ENCODE data around the gene DMWD.

Gene DMWD

GRCh38 chr19:45780448-45781213 is 12.0 kb downstream of the DMWD start:
- H3K4me3 ChIP-seq (ENCODE audit: low read depth, low read length): peak overlapping the region; percentile 61
- TF ChIP-seq, protein P1, sequence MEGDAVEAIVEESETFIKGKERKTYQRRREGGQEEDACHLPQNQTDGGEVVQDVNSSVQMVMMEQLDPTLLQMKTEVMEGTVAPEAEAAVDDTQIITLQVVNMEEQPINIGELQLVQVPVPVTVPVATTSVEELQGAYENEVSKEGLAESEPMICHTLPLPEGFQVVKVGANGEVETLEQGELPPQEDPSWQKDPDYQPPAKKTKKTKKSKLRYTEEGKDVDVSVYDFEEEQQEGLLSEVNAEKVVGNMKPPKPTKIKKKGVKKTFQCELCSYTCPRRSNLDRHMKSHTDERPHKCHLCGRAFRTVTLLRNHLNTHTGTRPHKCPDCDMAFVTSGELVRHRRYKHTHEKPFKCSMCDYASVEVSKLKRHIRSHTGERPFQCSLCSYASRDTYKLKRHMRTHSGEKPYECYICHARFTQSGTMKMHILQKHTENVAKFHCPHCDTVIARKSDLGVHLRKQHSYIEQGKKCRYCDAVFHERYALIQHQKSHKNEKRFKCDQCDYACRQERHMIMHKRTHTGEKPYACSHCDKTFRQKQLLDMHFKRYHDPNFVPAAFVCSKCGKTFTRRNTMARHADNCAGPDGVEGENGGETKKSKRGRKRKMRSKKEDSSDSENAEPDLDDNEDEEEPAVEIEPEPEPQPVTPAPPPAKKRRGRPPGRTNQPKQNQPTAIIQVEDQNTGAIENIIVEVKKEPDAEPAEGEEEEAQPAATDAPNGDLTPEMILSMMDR (IDR thresholded peaks at IDR 0.05; ENCODE audit: low read depth, low read length): no peak

DNA sequence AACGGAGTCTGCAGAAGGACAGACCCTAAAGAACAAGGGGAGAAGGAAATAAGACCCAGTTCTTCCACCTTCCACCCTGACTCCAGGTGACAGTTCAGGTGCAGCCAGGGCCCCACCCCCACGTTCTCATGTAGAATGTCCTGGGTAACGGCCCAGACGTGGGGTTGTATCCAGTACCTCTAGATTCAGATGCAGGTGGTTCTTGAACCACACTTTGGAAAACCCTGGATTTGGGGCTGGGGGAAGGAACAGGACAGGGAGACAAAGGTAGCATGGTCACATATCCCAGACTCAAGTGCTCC is 12.5 kb downstream of the DMWD start:
- TF ChIP-seq, protein P1 (IDR thresholded peaks at IDR 0.05; ENCODE audit: low read depth, low read length): no peak
- H3K4me3 ChIP-seq (ENCODE audit: low read depth, low read length): no peak overlapping the region

DNA sequence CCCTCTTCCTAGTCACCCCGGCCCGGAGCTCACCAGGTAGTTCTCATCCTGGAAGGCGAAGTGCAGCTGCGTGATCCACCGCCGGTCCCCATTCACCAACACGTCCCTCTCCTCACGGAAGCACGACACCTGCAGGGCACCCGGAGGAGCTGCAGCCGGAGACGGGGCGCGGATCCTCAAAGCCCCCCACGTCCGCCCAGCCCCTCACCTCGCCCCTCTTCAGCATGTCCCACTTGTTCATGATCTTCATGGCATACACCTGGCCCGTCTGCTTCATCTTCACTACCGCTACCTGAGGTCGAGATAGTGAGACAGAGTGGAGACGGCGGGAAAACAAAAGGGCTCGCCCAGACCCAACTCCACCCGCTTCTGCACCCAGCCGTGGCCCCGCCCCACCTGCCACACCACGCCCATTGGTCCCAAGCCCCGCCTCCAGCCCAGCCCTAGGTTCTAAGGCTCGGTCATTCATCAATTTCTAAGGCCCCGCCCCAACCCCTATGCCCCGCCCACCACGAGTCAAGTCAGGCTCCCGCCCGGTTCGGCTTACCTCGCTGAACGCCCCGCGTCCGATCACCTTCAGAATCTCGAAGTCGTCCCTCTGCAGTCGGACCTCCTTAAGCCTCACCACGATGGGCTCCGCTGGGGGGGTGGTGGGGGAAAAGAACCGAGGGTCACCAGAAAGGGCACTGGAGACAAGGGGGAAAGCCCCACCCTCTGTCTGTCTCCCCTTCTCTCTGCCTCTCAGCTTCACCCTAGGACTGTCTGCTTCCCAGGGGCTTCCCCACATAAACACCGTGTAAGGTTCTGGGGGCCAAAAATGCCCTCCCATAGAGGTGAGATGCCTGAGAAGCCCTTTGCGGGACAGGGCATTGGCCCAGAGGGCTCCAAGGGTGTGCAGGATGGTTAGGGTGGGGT is 13.2 kb downstream of the DMWD start:
- no peak overlapping the region for H3K4me3 ChIP-seq (ENCODE audit: low read depth, low read length)
- TF ChIP-seq, protein P1 (IDR thresholded peaks at IDR 0.05; ENCODE audit: low read depth, low read length): 0 out of 2 replicates have a peak, but pooled peaks have one; percentile 10

- TF ChIP-seq, protein P1 (IDR thresholded peaks at IDR 0.05; ENCODE audit: low read depth, low read length): no peak
- H3K4me3 ChIP-seq (ENCODE audit: low read depth, low read length): no peak overlapping the region
Observed at GRCh38 chr19:45778010-45778661, 14.5 kb downstream of the DMWD start.

DNA sequence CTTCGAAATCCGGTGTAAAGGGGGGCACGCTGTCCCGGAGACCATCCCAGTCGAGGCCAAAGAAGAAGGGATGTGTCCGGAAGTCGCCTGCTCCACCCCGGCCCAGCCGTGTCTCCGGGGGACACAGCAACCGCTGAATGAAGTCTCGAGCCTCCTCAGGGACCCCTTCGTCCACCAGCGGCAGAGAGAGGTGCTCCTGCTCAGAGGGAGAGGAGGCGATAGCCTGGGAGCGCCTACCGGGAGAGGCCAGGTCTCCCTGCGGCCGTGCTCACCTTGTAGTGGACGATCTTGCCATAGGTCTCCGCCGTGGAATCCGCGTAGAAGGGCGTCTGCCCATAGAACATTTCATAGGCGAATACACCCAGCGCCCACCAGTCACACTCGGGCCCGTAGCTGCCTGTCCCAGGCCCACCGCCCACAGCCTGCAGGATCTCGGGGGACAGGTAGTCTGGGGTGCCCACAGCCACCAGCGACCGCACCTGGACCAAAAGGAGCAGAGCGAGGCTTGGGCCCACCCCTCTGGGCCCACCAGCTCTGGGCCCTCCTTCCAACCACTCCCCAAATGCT is 15.2 kb downstream of the DMWD start:
- TF ChIP-seq, protein P1 (IDR thresholded peaks at IDR 0.05; ENCODE audit: low read depth, low read length): no peak
- no peak overlapping the region for H3K4me3 ChIP-seq (ENCODE audit: low read depth, low read length)

GRCh38 chr19:45774765-45775164 is 17.9 kb downstream of the DMWD start:
- no peak overlapping the region for H3K4me3 ChIP-seq (ENCODE audit: low read depth, low read length)
- TF ChIP-seq, protein P1 (IDR thresholded peaks at IDR 0.05; ENCODE audit: low read depth, low read length): no peak
